ENCODE measurements around the gene CALCR.

CALCR gene

DNA sequence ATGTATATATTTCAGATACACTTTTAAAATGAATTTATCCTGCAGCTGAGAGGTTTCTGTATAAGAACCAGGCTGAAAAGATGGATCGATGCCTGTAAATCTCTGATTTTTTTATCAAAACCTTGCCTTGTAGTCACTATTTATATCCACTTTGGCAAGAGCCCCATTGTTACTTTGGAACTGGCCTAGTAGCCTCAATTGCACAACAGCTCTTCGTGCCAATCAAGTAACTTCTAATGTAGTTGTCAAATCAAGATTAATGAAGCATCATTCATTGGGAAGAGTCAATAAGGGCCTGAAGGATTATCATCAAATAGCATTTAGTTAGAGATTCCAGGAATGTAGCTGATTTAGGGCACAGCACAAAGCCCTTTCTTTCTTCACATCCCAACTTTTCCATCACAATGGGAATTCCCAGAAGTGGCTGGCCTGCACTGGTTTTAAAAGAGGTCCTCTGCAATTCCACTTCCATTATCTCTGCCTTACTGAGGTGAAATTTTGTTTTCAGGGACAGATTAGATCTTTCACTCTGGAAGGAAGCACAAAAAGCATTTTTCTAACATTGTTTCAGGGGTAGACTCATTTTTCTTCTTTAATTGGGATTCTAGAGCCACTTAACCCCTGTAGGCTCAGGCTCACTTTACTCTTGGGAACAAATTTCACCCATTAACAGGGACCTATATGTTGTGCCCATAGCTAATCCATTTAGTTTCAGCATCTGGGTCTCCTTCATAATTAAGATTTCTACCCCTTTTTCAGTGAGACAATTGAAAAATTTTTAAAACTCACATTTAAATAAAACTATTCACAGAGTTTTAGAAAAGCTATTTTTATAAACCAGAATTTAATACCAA lies 97.8 kb downstream of the CALCR start:
- H3K4me3 ChIP-seq (replicated peaks; ENCODE audit: low read depth, low read length): no peak overlapping the region
- no peak for DNase-seq (ENCODE audit: low read depth)
- TF ChIP-seq, protein P1, sequence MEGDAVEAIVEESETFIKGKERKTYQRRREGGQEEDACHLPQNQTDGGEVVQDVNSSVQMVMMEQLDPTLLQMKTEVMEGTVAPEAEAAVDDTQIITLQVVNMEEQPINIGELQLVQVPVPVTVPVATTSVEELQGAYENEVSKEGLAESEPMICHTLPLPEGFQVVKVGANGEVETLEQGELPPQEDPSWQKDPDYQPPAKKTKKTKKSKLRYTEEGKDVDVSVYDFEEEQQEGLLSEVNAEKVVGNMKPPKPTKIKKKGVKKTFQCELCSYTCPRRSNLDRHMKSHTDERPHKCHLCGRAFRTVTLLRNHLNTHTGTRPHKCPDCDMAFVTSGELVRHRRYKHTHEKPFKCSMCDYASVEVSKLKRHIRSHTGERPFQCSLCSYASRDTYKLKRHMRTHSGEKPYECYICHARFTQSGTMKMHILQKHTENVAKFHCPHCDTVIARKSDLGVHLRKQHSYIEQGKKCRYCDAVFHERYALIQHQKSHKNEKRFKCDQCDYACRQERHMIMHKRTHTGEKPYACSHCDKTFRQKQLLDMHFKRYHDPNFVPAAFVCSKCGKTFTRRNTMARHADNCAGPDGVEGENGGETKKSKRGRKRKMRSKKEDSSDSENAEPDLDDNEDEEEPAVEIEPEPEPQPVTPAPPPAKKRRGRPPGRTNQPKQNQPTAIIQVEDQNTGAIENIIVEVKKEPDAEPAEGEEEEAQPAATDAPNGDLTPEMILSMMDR (IDR thresholded peaks at IDR 0.05; ENCODE audit: low read length, missing control alignments): no peak

DNA sequence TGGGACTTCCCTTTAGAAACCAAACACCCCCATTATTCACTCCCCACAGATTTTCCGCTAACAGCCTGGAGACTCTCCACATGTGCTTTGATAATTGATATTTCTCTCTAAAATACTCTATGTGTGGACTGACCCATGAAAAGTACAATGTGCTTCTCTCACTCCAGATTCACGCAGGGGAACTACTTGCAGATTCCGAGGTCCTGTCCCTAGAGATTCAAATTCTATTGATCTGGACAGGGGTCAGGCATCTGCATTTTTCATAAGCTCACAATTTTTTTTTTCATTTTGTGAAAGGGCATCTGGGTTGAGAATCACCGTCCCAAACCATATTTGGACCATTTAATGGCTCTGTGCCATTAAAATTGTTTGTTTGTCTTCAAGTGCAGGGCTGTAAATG lies 98.7 kb downstream of the CALCR start:
- no peak for DNase-seq (ENCODE audit: low read depth)
- TF ChIP-seq, protein P1 (IDR thresholded peaks at IDR 0.05; ENCODE audit: low read length, missing control alignments): no peak
- no peak overlapping the region for H3K4me3 ChIP-seq (replicated peaks; ENCODE audit: low read depth, low read length)

GRCh38 chr7:93471456-93471855 lies 103.1 kb downstream of the CALCR start:
- no peak for DNase-seq (ENCODE audit: low read depth)
- TF ChIP-seq, protein P1 (IDR thresholded peaks at IDR 0.05; ENCODE audit: low read length, missing control alignments): no peak
- H3K4me3 ChIP-seq (replicated peaks; ENCODE audit: low read depth, low read length): no peak overlapping the region

- no peak for DNase-seq (ENCODE audit: low read depth)
- TF ChIP-seq, protein P1 (IDR thresholded peaks at IDR 0.05; ENCODE audit: low read length, missing control alignments): no peak
- no peak overlapping the region for H3K4me3 ChIP-seq (replicated peaks; ENCODE audit: low read depth, low read length)
Observed at GRCh38 chr7:93463764-93464163, 110.8 kb downstream of the CALCR start.

GRCh38 chr7:93461350-93461749 lies 113.2 kb downstream of the CALCR start:
- no peak overlapping the region for H3K4me3 ChIP-seq (replicated peaks; ENCODE audit: low read depth, low read length)
- TF ChIP-seq, protein P1 (IDR thresholded peaks at IDR 0.05; ENCODE audit: low read length, missing control alignments): no peak
- DNase-seq (ENCODE audit: low read depth): no peak

GRCh38 chr7:93453262-93453661 lies 121.3 kb downstream of the CALCR start:
- DNase-seq (ENCODE audit: low read depth): no peak
- TF ChIP-seq, protein P1 (IDR thresholded peaks at IDR 0.05; ENCODE audit: low read length, missing control alignments): no peak
- H3K4me3 ChIP-seq (replicated peaks; ENCODE audit: low read depth, low read length): no peak overlapping the region

DNA sequence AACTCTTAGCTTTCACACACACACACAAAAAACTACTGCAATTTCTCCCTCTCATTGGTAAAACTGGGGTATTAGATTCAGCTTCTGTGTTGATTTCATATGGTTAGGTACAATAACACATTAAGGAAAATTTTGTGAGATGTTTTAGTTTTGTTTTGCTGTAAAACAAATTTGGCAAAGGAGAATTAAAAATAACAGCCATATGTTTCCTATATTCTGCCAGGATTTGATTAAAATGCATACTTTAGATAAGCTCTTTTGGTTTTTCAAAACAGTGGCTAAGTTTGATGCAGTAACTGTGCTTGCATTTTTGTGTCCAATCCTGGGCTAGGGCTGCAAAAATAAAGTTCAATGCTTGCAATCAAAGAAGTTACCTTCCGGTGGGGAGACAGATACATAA lies 126.3 kb downstream of the CALCR start:
- no peak overlapping the region for H3K4me3 ChIP-seq (replicated peaks; ENCODE audit: low read depth, low read length)
- DNase-seq (ENCODE audit: low read depth): no peak
- TF ChIP-seq, protein P1 (IDR thresholded peaks at IDR 0.05; ENCODE audit: low read length, missing control alignments): no peak
